Hepatocyte (in vitro differentiated cells): ENCODE data around the gene PAX5. TPM values are rescaled to one million over a fixed set of nuclear protein-coding genes. Genes with fewer than 3 reads are reported as not detected.

Experiments used
- DNase-seq: peaks from one replicate; pipeline ENCODE4 v3.0.0-alpha.2; 2016; ENCODE audit warnings: low spot score
- H2AFZ ChIP-seq: fragments of 200-600 bp; sonication (generic); 2 replicates; pipeline ENCODE4 v1.6.0; 2016; ENCODE audit warnings: antibody characterized with exemption, mild to moderate bottlenecking
- H3K27ac ChIP-seq: fragments of 200-600 bp; sonication (generic); 2 replicates; pipeline ENCODE4 v1.5.1; 2016; ENCODE audit warnings: mild to moderate bottlenecking
- H3K27me3 ChIP-seq: fragments of 200-600 bp; sonication (generic); 2 replicates; pipeline ENCODE4 v1.6.1; 2016
- H3K36me3 ChIP-seq: fragments of 200-600 bp; sonication (generic); replicated peaks from 2 replicates; pipeline ENCODE4 v1.5.1; 2016; ENCODE audit warnings: low read depth; ENCODE audit not compliant: insufficient read depth
- H3K4me1 ChIP-seq: fragments of 200-600 bp; sonication (generic); 2 replicates; pipeline ENCODE4 v1.5.1; 2016; ENCODE audit warnings: mild to moderate bottlenecking, moderate library complexity; ENCODE audit not compliant: insufficient read depth
- H3K4me2 ChIP-seq: fragments of 200-600 bp; sonication (generic); 2 replicates; pipeline ENCODE4 v1.6.0; 2016
- H3K4me3 ChIP-seq: fragments of 200-600 bp; sonication (generic); 2 replicates; pipeline ENCODE4 v1.5.1; 2016; ENCODE audit warnings: mild to moderate bottlenecking
- H3K79me2 ChIP-seq: fragments of 200-600 bp; sonication (generic); 2 replicates; pipeline ENCODE4 v1.6.0; 2017; ENCODE audit warnings: mild to moderate bottlenecking
- H3K9me2 ChIP-seq: fragments of 200-600 bp; sonication (generic); replicated peaks from 2 replicates; pipeline ENCODE4 v1.6.0; 2017; ENCODE audit warnings: mild to moderate bottlenecking; ENCODE audit not compliant: insufficient read depth
- H3K9me3 ChIP-seq: fragments of 200-600 bp; sonication (generic); 2 replicates; pipeline ENCODE4 v1.5.1; 2016; ENCODE audit warnings: low read depth, mild to moderate bottlenecking
- H4K20me1 ChIP-seq: fragments of 200-600 bp; sonication (generic); 2 replicates; pipeline ENCODE4 v1.6.0; 2016; ENCODE audit warnings: mild to moderate bottlenecking; ENCODE audit not compliant: insufficient read depth, poor library complexity, severe bottlenecking
- CTCF ChIP-seq: fragments of 200-600 bp; sonication (generic); IDR thresholded peaks from 2 replicates; pipeline ENCODE4 v1.5.1; 2016; ENCODE audit warnings: antibody characterized with exemption, mild to moderate bottlenecking; ENCODE audit not compliant: poor library complexity
- EZH2 ChIP-seq: fragments of 200-600 bp; sonication (generic); IDR thresholded peaks from 2 replicates; pipeline ENCODE4 v1.6.1; 2016; ENCODE audit warnings: antibody characterized with exemption, mild to moderate bottlenecking, borderline replicate concordance
- EZH2phosphoT487 ChIP-seq: fragments of 200-600 bp; sonication (generic); IDR thresholded peaks from one replicate; pipeline ENCODE4 v1.6.1; 2018; ENCODE audit warnings: antibody characterized with exemption, mild to moderate bottlenecking, low read depth, moderate library complexity; ENCODE audit not compliant: unreplicated experiment, severe bottlenecking
- WGBS: methylation state at CpG from one replicate; pipeline ENCODE4 v1.1.6; 2016; ENCODE audit warnings: low lambda C conversion rate; ENCODE audit errors: missing lambda C conversion rate; 5-methylcytosine and 5-hydroxymethylcytosine counted together
- polyA plus RNA-seq: library from polyadenylated mRNA; unstranded; fragments of >200 nt; fragmentation: Nextera tagmentation; extraction: Ambion mirVana; gene quantifications from 2 replicates; pipeline ENCODE4 v1.2.1, GENCODE V29; 2016
- total RNA-seq: library from RNA; depleted of rRNA; stranded (reverse); fragments of >200 nt; gene quantifications from 2 replicates; pipeline ENCODE4 v1.2.3, GENCODE V29; 2014

PAX5 gene
- total and polyA plus RNA-seq, 2 experiments from 2014 or later = not detected

GRCh38 chr9:37027582-37028419 lies 6.3 kb downstream of the PAX5 start:
- Histone ChIP-seq H3K9me3 (no peaks in the 10 kb centered on the region), H3K36me3 (no peaks in the 10 kb centered on the region), H3K79me2 (no peaks in the 10 kb centered on the region), H2AFZ (no peak overlapping the region), H3K9me2 (no peaks in the 10 kb centered on the region), H3K4me1 (peaks cover 13% of the 10 kb centered on the region), H3K4me2 (peak overlapping the region; percentile 81), H4K20me1 (no peaks in the 10 kb centered on the region), H3K27me3 (peaks cover 97% of the 10 kb centered on the region), H3K4me3 (no peak overlapping the region), H3K27ac (no peak overlapping the region)
- WGBS = 3% methylated on average over 29 of the region's 58 CpGs
- TF ChIP-seq EZH2phosphoT487 (no peak), CTCF (no peak), EZH2 (no peak)
- DNase-seq = peak; percentile 96

GRCh38 chr9:37026931-37027581 lies 7.0 kb downstream of the PAX5 start:
- 3% methylated on average over 50 of the region's 56 CpGs for WGBS
- Histone ChIP-seq H3K9me3 (no peaks in the 10 kb centered on the region), H4K20me1 (no peaks in the 10 kb centered on the region), H3K4me2 (peak overlapping the region; percentile 81), H3K9me2 (no peaks in the 10 kb centered on the region), H3K36me3 (no peaks in the 10 kb centered on the region), H2AFZ (no peak overlapping the region), H3K27me3 (peaks cover 97% of the 10 kb centered on the region), H3K79me2 (no peaks in the 10 kb centered on the region), H3K4me3 (no peak overlapping the region), H3K27ac (no peak overlapping the region), H3K4me1 (peaks cover 13% of the 10 kb centered on the region)
- DNase-seq = no peak
- TF ChIP-seq EZH2 (peak; percentile 47), CTCF (no peak)

GRCh38 chr9:37026113-37026930 lies 7.7 kb downstream of the PAX5 start:
- Histone ChIP-seq H4K20me1 (no peaks in the 10 kb centered on the region), H3K27ac (no peak overlapping the region), H3K4me3 (no peak overlapping the region), H3K4me1 (peaks cover 13% of the 10 kb centered on the region), H3K4me2 (peak overlapping the region; percentile 81), H3K36me3 (no peaks in the 10 kb centered on the region), H3K27me3 (peaks cover 97% of the 10 kb centered on the region), H2AFZ (no peak overlapping the region), H3K79me2 (no peaks in the 10 kb centered on the region), H3K9me2 (no peaks in the 10 kb centered on the region), H3K9me3 (no peaks in the 10 kb centered on the region)
- no peak for DNase-seq
- peak; percentile 72 for TF ChIP-seq EZH2
- TF ChIP-seq EZH2phosphoT487 = peak; percentile 30
- no peak for TF ChIP-seq CTCF
- 3% methylated on average over 62 of the region's 62 CpGs for WGBS
